Mucosa of rectum (tissue), 2 donors: ENCODE data around the gene C9orf153.
"Not testable (repeated sequence)": the region's sequence is repeated elsewhere in the genome, so short reads cannot be mapped to it uniquely, and the experiment has no call there.

Source experiments
- H3K27ac ChIP-seq, 2 donors: one replicate each; pipeline ENCODE4 v1.7.0; 2013; ENCODE audit warnings: inconsistent platforms in 2 of 2, low read depth in 2 of 2, low read length in 2 of 2
- H3K27me3 ChIP-seq, 2 donors: one replicate each; pipeline ENCODE4 v1.7.0; 2013; ENCODE audit warnings: low read length in 2 of 2; ENCODE audit not compliant: control insufficient read depth in 2 of 2, insufficient read depth in 2 of 2
- H3K36me3 ChIP-seq, 2 donors: one replicate each; pipeline ENCODE4 v1.7.0; 2013; ENCODE audit warnings: low read length in 2 of 2; ENCODE audit not compliant: control insufficient read depth in 2 of 2, insufficient read depth in 2 of 2
- H3K4me1 ChIP-seq, 2 donors: one replicate each; pipeline ENCODE4 v1.7.0; 2013; ENCODE audit warnings: low read length in 2 of 2, mild to moderate bottlenecking in 1 of 2; ENCODE audit not compliant: control insufficient read depth in 2 of 2, insufficient read depth in 2 of 2
- H3K4me3 ChIP-seq, 2 donors: one replicate each; pipeline ENCODE4 v1.7.0; 2013; ENCODE audit warnings: low read length in 2 of 2
- H3K9ac ChIP-seq, 2 donors: one replicate each; pipeline ENCODE4 v1.7.0; 2013; ENCODE audit warnings: low read length in 2 of 2, low read depth in 1 of 2, mild to moderate bottlenecking in 1 of 2
- H3K9me3 ChIP-seq, 2 donors: one replicate each; pipeline ENCODE4 v1.7.0; 2013; ENCODE audit warnings: low read length in 2 of 2; ENCODE audit not compliant: control insufficient read depth in 2 of 2
- donor health status: healthy.
- donor health status: Normal muscosa, but diverticular disease.

The C9orf153 gene

GRCh38 chr9:86259557-86259956, at the start of gene C9orf153:
C9orf153 (minus strand) TSS chr9:86259657; CDS start chr9:86229603, 30,054 bp downstream.
- Histone ChIP-seq H3K4me3 (no peak within 1 kb of the TSS), H3K27me3 (no peaks in the 10 kb centered on the region), H3K4me1 (no peaks in the 10 kb centered on the region), H3K9ac (no peak within 1 kb of the TSS), H3K27ac (no peak within 1 kb of the TSS), H3K36me3 (peaks cover 10 to 12% of the 10 kb centered on the region in 2 donors), H3K9me3 (no peaks in the 10 kb centered on the region)

- Histone ChIP-seq H3K4me3 (no peak overlapping the region), H3K27ac (no peak overlapping the region), H3K36me3 (peaks cover 66 to 69% of the 10 kb centered on the region in 2 donors), H3K9ac (no peak overlapping the region), H3K9me3 (no peaks in the 10 kb centered on the region), H3K4me1 (no peaks in the 10 kb centered on the region), H3K27me3 (no peaks in the 10 kb centered on the region)
Observed at GRCh38 chr9:86308687-86309086, 49.2 kb upstream of the C9orf153 start.

- peaks cover 74 to 79% of the 10 kb centered on the region in 2 donors for H3K36me3 ChIP-seq
- H3K4me1 ChIP-seq: no peaks in the 10 kb centered on the region
- H3K9me3 ChIP-seq: no peaks in the 10 kb centered on the region
- H3K9ac ChIP-seq: no peak overlapping the region
- H3K4me3 ChIP-seq: no peak overlapping the region
- no peak overlapping the region for H3K27ac ChIP-seq
- no peaks in the 10 kb centered on the region for H3K27me3 ChIP-seq
Observed at GRCh38 chr9:86304236-86304730, 44.8 kb upstream of the C9orf153 start.

- Histone ChIP-seq H3K4me3 (no peak overlapping the region), H3K9me3 (no peaks in the 10 kb centered on the region), H3K36me3 (peaks cover 80 to 82% of the 10 kb centered on the region in 2 donors), H3K4me1 (no peaks in the 10 kb centered on the region), H3K27ac (no peak overlapping the region), H3K27me3 (no peaks in the 10 kb centered on the region), H3K9ac (no peak overlapping the region)
Observed at GRCh38 chr9:86303316-86303975, 44.0 kb upstream of the C9orf153 start.

GRCh38 chr9:86301686-86302085, 42.2 kb upstream of the C9orf153 start:
- Histone ChIP-seq H3K4me1 (no peaks in the 10 kb centered on the region), H3K36me3 (peaks cover 79 to 88% of the 10 kb centered on the region in 2 donors), H3K4me3 (no peak overlapping the region), H3K9me3 (no peaks in the 10 kb centered on the region), H3K27me3 (no peaks in the 10 kb centered on the region), H3K9ac (no peak overlapping the region), H3K27ac (no peak overlapping the region)

- Histone ChIP-seq H3K9ac (no peak overlapping the region), H3K4me1 (no peaks in the 10 kb centered on the region), H3K9me3 (no peaks in the 10 kb centered on the region), H3K4me3 (no peak overlapping the region), H3K36me3 (peaks cover 78 to 87% of the 10 kb centered on the region in 2 donors), H3K27me3 (no peaks in the 10 kb centered on the region), H3K27ac (no peak overlapping the region)
Observed at GRCh38 chr9:86300701-86301100, 41.2 kb upstream of the C9orf153 start.

- Histone ChIP-seq H3K9ac (no peak overlapping the region), H3K36me3 (peaks cover 69 to 73% of the 10 kb centered on the region in 2 donors), H3K27ac (no peak overlapping the region), H3K9me3 (no peaks in the 10 kb centered on the region), H3K4me3 (no peak overlapping the region), H3K4me1 (no peaks in the 10 kb centered on the region), H3K27me3 (no peaks in the 10 kb centered on the region)
Observed at GRCh38 chr9:86298873-86299272, 39.4 kb upstream of the C9orf153 start.

GRCh38 chr9:86290341-86290740, 30.9 kb upstream of the C9orf153 start:
- not testable (repeated sequence) for H3K27me3 ChIP-seq, H3K9ac ChIP-seq, H3K4me1 ChIP-seq, H3K4me3 ChIP-seq, H3K27ac ChIP-seq, H3K9me3 ChIP-seq
- H3K36me3 ChIP-seq: peaks cover 13 to 19% of the 10 kb centered on the region in 2 donors

GRCh38 chr9:86288499-86289198, 29.2 kb upstream of the C9orf153 start:
- no peaks in the 10 kb centered on the region for H3K4me1 ChIP-seq

GRCh38 chr9:86287013-86287412, 27.6 kb upstream of the C9orf153 start:
- H3K36me3 ChIP-seq: peaks cover 9% of the 10 kb centered on the region in 2 donors
- no peaks in the 10 kb centered on the region for H3K9me3 ChIP-seq
- H3K4me1 ChIP-seq: peaks cover 5 to 7% of the 10 kb centered on the region in 2 donors
- H3K27ac ChIP-seq: no peak overlapping the region
- H3K27me3 ChIP-seq: no peaks in the 10 kb centered on the region
- H3K9ac ChIP-seq: no peak overlapping the region
- H3K4me3 ChIP-seq: no peak overlapping the region

More at GRCh38 chr9:86288499-86289198, 29.2 kb upstream of the C9orf153 start:
- H3K9ac ChIP-seq: no peak overlapping the region
- no peak overlapping the region for H3K4me3 ChIP-seq
- no peaks in the 10 kb centered on the region for H3K27me3 ChIP-seq
- no peak overlapping the region for H3K27ac ChIP-seq
- H3K36me3 ChIP-seq: peaks cover 12 to 16% of the 10 kb centered on the region in 2 donors
- H3K9me3 ChIP-seq: no peaks in the 10 kb centered on the region
